Body of pancreas (tissue), 4 donors: ENCODE data around the gene DMRT3. TPM values are rescaled to one million over a fixed set of nuclear protein-coding genes. Genes with fewer than 3 reads are reported as not detected.

Experiments
- ATAC-seq: fragments of 150-250 bp; one replicate; pipeline ENCODE4 v1.9.1; 2016
- DNase-seq, 4 donors: peaks; one replicate each; pipeline ENCODE4 v3.0.0-alpha.2; 2019
- H3K27ac ChIP-seq, 4 donors: fragments of 200-600 bp; sonication (generic); 1 replicate in 3 of 4; 2 replicates in 1 of 4; pipeline versions ENCODE4 v1.5.1 to v1.6.1; 2016 to 2019; ENCODE audit warnings: mild to moderate bottlenecking in 1 of 4, mixed read lengths in 1 of 4, moderate library complexity in 1 of 4
- H3K27me3 ChIP-seq, 2 donors: fragments of 200-600 bp; sonication (generic); one replicate each; pipeline ENCODE4 v1.6.0; 2016; ENCODE audit warnings: mild to moderate bottlenecking in 1 of 2
- H3K36me3 ChIP-seq, 2 donors: fragments of 200-600 bp; sonication (generic); replicated peaks in 1 of 2; 2 replicates each; pipeline ENCODE4 v1.5.1; 2016; ENCODE audit warnings: low read depth in 2 of 2; ENCODE audit not compliant: insufficient read depth in 1 of 2
- H3K4me1 ChIP-seq: fragments of 200-600 bp; sonication (generic); one replicate; pipeline ENCODE4 v1.6.0; 2016
- H3K4me3 ChIP-seq, 2 donors: fragments of 200-600 bp; sonication (generic); 1 replicate in 1 of 2; 2 replicates in 1 of 2; pipeline ENCODE4 v1.5.1; 2016 to 2019
- H3K9me3 ChIP-seq, 3 donors: fragments of 200-600 bp; sonication (generic); 1 replicate in 2 of 3; 2 replicates in 1 of 3; pipeline ENCODE4 v1.5.1; 2016
- CTCF ChIP-seq, 7 experiments: fragments of 450-650 bp in 4 of 7; fragments of 200-600 bp in 3 of 7; sonication (generic) in 3 of 7; IDR thresholded peaks; one replicate each; pipeline ENCODE4 v1.5.1; 2016 to 2019; ENCODE audit warnings: antibody characterized with exemption in 7 of 7
- POLR2A ChIP-seq, 3 donors: fragments of 450-650 bp; IDR thresholded peaks; one replicate each; pipeline ENCODE4 v1.6.1; 2016; ENCODE audit warnings: antibody characterized with exemption in 3 of 3, mild to moderate bottlenecking in 2 of 3
- WGBS, 2 donors: methylation state at CpG; one replicate each; pipeline ENCODE4 v1.1.5; 2017; 5-methylcytosine and 5-hydroxymethylcytosine counted together
- intact Hi-C: fragments of 100-400 bp; cut with DNase I; formaldehyde crosslinking; loops from one replicate; pipeline ENCODE4 v1.15.1; 2023
- total RNA-seq, 2 donors: library from RNA; depleted of rRNA; stranded (reverse); fragments of >200 nt; gene quantifications; one replicate each; pipeline ENCODE4 v1.1.0, GENCODE V29; 2016

DMRT3 gene
- total RNA-seq, 2 donors from 2014 or later: not detected

- ATAC-seq: no peak
- Histone ChIP-seq H3K27me3 (no peaks in the 10 kb centered on the region), H3K4me3 (no peak overlapping the region), H3K4me1 (no peaks in the 10 kb centered on the region), H3K27ac (no peak overlapping the region), H3K9me3 (no peaks in the 10 kb centered on the region), H3K36me3 (no peaks in the 10 kb centered on the region)
- intact Hi-C loops: no loop called here
- 63 to 66% methylated on average over 6 of the region's 6 CpGs for WGBS, 2 donors
- DNase-seq: no peak
- TF ChIP-seq POLR2A (IDR thresholded peaks at IDR 0.05) (no peak), CTCF (IDR thresholded peaks at IDR 0.05) (no peak)
Observed at GRCh38 chr9:962023-962422, 14.4 kb upstream of the DMRT3 start.

GRCh38 chr9:965497-965896 lies 11.0 kb upstream of the DMRT3 start:
- no peak for DNase-seq
- intact Hi-C loops: no loop called here
- Histone ChIP-seq H3K4me1 (peaks cover 5% of the 10 kb centered on the region), H3K9me3 (no peaks in the 10 kb centered on the region), H3K4me3 (no peak overlapping the region), H3K27ac (no peak overlapping the region), H3K27me3 (peaks cover 0 to 21% of the 10 kb centered on the region in 2 donors), H3K36me3 (no peaks in the 10 kb centered on the region)
- ATAC-seq: no peak
- TF ChIP-seq CTCF (IDR thresholded peaks at IDR 0.05) (no peak), POLR2A (IDR thresholded peaks at IDR 0.05) (no peak)
- WGBS, 2 donors: 19 to 27% methylated on average over 4 of the region's 4 CpGs

GRCh38 chr9:966870-967269 lies 9.6 kb upstream of the DMRT3 start:
- peaks cover 19% of the 10 kb centered on the region for H3K4me1 ChIP-seq
- no peaks in the 10 kb centered on the region for H3K36me3 ChIP-seq
- H3K4me3 ChIP-seq: no peak overlapping the region
- H3K27me3 ChIP-seq: peaks cover 0 to 34% of the 10 kb centered on the region in 2 donors
- no peak overlapping the region for H3K27ac ChIP-seq
- 22 to 24% methylated on average over 3 of the region's 3 CpGs for WGBS, 2 donors
- intact Hi-C loops: no loop called here
- TF ChIP-seq CTCF (IDR thresholded peaks at IDR 0.05) (no peak), POLR2A (IDR thresholded peaks at IDR 0.05) (no peak)
- DNase-seq (no peak), ATAC-seq (no peak)
- H3K9me3 ChIP-seq: no peaks in the 10 kb centered on the region

- WGBS, 2 donors: 5 to 12% methylated on average over 6 of the region's 6 CpGs
- intact Hi-C loops: no loop called here
- Histone ChIP-seq H3K4me3 (no peak overlapping the region), H3K4me1 (peaks cover 24% of the 10 kb centered on the region), H3K27ac (no peak overlapping the region), H3K36me3 (no peaks in the 10 kb centered on the region), H3K27me3 (peaks cover 0 to 37% of the 10 kb centered on the region in 2 donors), H3K9me3 (no peaks in the 10 kb centered on the region)
- TF ChIP-seq CTCF (IDR thresholded peaks at IDR 0.05) (no peak), POLR2A (IDR thresholded peaks at IDR 0.05) (no peak)
- DNase-seq: no peak
- ATAC-seq: no peak
Observed at GRCh38 chr9:967436-967835, 9.0 kb upstream of the DMRT3 start.

DNA sequence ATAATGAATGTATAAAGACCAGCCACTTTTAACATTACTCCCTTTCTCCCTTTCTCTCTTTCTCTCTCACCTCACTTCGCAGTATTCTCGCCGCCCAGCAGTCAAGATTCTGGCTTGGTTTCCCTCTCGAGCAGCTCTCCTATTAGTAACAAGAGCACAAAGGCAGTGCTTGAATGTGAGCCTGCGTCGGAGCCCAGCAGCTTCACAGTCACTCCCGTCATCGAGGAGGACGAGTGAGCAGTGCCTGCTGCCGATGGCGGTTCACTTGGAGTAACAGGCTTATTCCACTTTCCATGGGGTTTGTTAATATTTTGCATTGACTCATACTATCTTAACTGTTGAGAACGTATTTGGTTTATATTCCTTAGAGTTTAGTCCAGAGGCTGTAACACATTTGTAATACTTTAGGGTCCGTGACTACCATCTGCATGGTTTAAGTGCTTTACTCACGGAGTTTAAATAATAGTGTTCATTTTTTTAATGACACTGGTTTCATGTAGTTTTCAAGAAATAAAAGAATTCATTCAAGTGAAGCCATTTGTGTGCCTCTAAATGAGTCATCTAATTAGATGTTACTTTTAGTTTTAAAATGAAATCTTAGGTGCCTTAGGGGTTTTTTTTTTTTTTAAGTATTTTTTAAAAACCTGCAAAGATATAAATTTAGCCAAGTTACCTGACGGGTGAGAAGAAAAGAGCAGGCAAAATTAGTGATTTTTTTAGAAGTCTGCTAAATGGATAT lies 8.4 kb upstream of the DMRT3 start:
- no peaks in the 10 kb centered on the region for H3K36me3 ChIP-seq
- no peaks in the 10 kb centered on the region for H3K9me3 ChIP-seq
- DNase-seq: no peak
- intact Hi-C loops: no loop called here
- no peak overlapping the region for H3K27ac ChIP-seq
- ATAC-seq: no peak
- H3K4me1 ChIP-seq: peaks cover 28% of the 10 kb centered on the region
- peaks cover 0 to 37% of the 10 kb centered on the region in 2 donors for H3K27me3 ChIP-seq
- 10% methylated on average over 15 of the region's 15 CpGs for WGBS, 2 donors
- no peak for TF ChIP-seq POLR2A (IDR thresholded peaks at IDR 0.05)
- TF ChIP-seq CTCF (IDR thresholded peaks at IDR 0.05): no peak
- no peak overlapping the region for H3K4me3 ChIP-seq
